ENCODE results near the gene GPR68.
"Not testable (repeated sequence)": the region's sequence is repeated elsewhere in the genome, so short reads cannot be mapped to it uniquely, and the experiment has no call there.

Gene GPR68

GRCh38 chr14:91249841-91250616 is 5.5 kb upstream of the GPR68 start:
- peak overlapping the region; percentile 62 for H3K4me3 Mint-ChIP-seq
- peaks cover 4% of the 10 kb centered on the region for H3K9me3 Mint-ChIP-seq
- peak; percentile 38 for ATAC-seq
- peaks cover 91% of the 10 kb centered on the region for H3K36me3 Mint-ChIP-seq
- H3K4me1 Mint-ChIP-seq, result peaks cover 83% of the 10 kb centered on the region
- DNase-seq (ENCODE audit: low spot score in 2 of 2), result peak in 1 of 2 donors; percentile 81
- peak overlapping the region; percentile 82 for H3K27ac Mint-ChIP-seq

- Mint-ChIP-seq H3K9me3 (peaks cover 4% of the 10 kb centered on the region), H3K36me3 (peaks cover 98% of the 10 kb centered on the region)
- peak; percentile 73 for ATAC-seq
Measured at GRCh38 chr14:91246051-91246852, 1.7 kb upstream of the GPR68 start.

GRCh38 chr14:91245616-91246015 is 1.1 kb upstream of the GPR68 start:
- H3K27ac Mint-ChIP-seq, result peak overlapping the region; percentile 93
- not testable (repeated sequence) for H3K9me3 Mint-ChIP-seq; DNase-seq (ENCODE audit: low spot score in 2 of 2); ATAC-seq
- H3K36me3 Mint-ChIP-seq, result peaks cover 98% of the 10 kb centered on the region
- H3K4me3 Mint-ChIP-seq, result peak overlapping the region; percentile 85
- peaks cover 73% of the 10 kb centered on the region for H3K4me1 Mint-ChIP-seq

More at GRCh38 chr14:91246051-91246852, 1.7 kb upstream of the GPR68 start:
- H3K4me3 Mint-ChIP-seq, result peak overlapping the region; percentile 85
- peaks cover 76% of the 10 kb centered on the region for H3K4me1 Mint-ChIP-seq
- peak overlapping the region; percentile 93 for H3K27ac Mint-ChIP-seq
- no peak for DNase-seq (ENCODE audit: low spot score in 2 of 2)

- ATAC-seq, result peak; percentile 22
- H3K9me3 Mint-ChIP-seq, result peaks cover 4% of the 10 kb centered on the region
- H3K27ac Mint-ChIP-seq, result peak overlapping the region; percentile 93
- H3K36me3 Mint-ChIP-seq, result peaks cover 98% of the 10 kb centered on the region
- H3K4me1 Mint-ChIP-seq, result peaks cover 73% of the 10 kb centered on the region
- peak in 1 of 2 donors; percentile 79 for DNase-seq (ENCODE audit: low spot score in 2 of 2)
- H3K4me3 Mint-ChIP-seq, result peak overlapping the region; percentile 85
Measured at GRCh38 chr14:91245029-91245428, 525 bp upstream of the GPR68 start.

- Mint-ChIP-seq H3K4me1 (peaks cover 74% of the 10 kb centered on the region), H3K4me3 (peak overlapping the region; percentile 85), H3K36me3 (peaks cover 100% of the 10 kb centered on the region), H3K27ac (peak overlapping the region; percentile 93), H3K9me3 (peaks cover 4% of the 10 kb centered on the region)
- ATAC-seq (no peak), DNase-seq (ENCODE audit: low spot score in 2 of 2) (no peak)
Measured at GRCh38 chr14:91243074-91243471, 1.4 kb downstream of the GPR68 start.

GRCh38 chr14:91242635-91243034 is 1.9 kb downstream of the GPR68 start:
- peaks cover 100% of the 10 kb centered on the region for H3K36me3 Mint-ChIP-seq
- peaks cover 4% of the 10 kb centered on the region for H3K9me3 Mint-ChIP-seq
- DNase-seq (ENCODE audit: low spot score in 2 of 2), result no peak
- no peak for ATAC-seq
- peak overlapping the region; percentile 85 for H3K4me3 Mint-ChIP-seq
- peaks cover 74% of the 10 kb centered on the region for H3K4me1 Mint-ChIP-seq
- peak overlapping the region; percentile 93 for H3K27ac Mint-ChIP-seq

- Mint-ChIP-seq H3K27ac (peak overlapping the region; percentile 93), H3K4me1 (peaks cover 74% of the 10 kb centered on the region), H3K36me3 (peaks cover 100% of the 10 kb centered on the region), H3K4me3 (peak overlapping the region; percentile 85), H3K9me3 (no peaks in the 10 kb centered on the region)
- DNase-seq (ENCODE audit: low spot score in 2 of 2), result no peak
- ATAC-seq, result no peak
Measured at GRCh38 chr14:91241863-91242262, 2.6 kb downstream of the GPR68 start.

GRCh38 chr14:91238661-91239060 is 5.8 kb downstream of the GPR68 start:
- peak overlapping the region; percentile 85 for H3K4me3 Mint-ChIP-seq
- H3K36me3 Mint-ChIP-seq, result peaks cover 100% of the 10 kb centered on the region
- H3K9me3 Mint-ChIP-seq, result no peaks in the 10 kb centered on the region
- peak overlapping the region; percentile 93 for H3K27ac Mint-ChIP-seq
- H3K4me1 Mint-ChIP-seq, result peaks cover 68% of the 10 kb centered on the region
- no peak for DNase-seq (ENCODE audit: low spot score in 2 of 2)
- ATAC-seq, result no peak

GRCh38 chr14:91238085-91238484 is 6.4 kb downstream of the GPR68 start:
- Mint-ChIP-seq H3K36me3 (peaks cover 100% of the 10 kb centered on the region), H3K4me3 (peak overlapping the region; percentile 85), H3K9me3 (no peaks in the 10 kb centered on the region), H3K4me1 (peaks cover 73% of the 10 kb centered on the region), H3K27ac (peak overlapping the region; percentile 93)
- ATAC-seq (no peak), DNase-seq (ENCODE audit: low spot score in 2 of 2) (no peak)

- Mint-ChIP-seq H3K4me1 (peaks cover 79% of the 10 kb centered on the region), H3K9me3 (no peaks in the 10 kb centered on the region), H3K27ac (peak overlapping the region; percentile 93), H3K4me3 (no peak overlapping the region), H3K36me3 (peaks cover 100% of the 10 kb centered on the region)
- ATAC-seq, result no peak
- DNase-seq (ENCODE audit: low spot score in 2 of 2), result no peak
Measured at GRCh38 chr14:91237219-91237618, 7.3 kb downstream of the GPR68 start.

- H3K4me1 Mint-ChIP-seq, result peaks cover 80% of the 10 kb centered on the region
- no peak for DNase-seq (ENCODE audit: low spot score in 2 of 2)
- H3K9me3 Mint-ChIP-seq, result no peaks in the 10 kb centered on the region
- ATAC-seq, result no peak
- no peak overlapping the region for H3K4me3 Mint-ChIP-seq
- peak overlapping the region; percentile 93 for H3K27ac Mint-ChIP-seq
- H3K36me3 Mint-ChIP-seq, result peaks cover 96% of the 10 kb centered on the region
Measured at GRCh38 chr14:91235841-91236240, 8.7 kb downstream of the GPR68 start.

- ATAC-seq (no peak), DNase-seq (ENCODE audit: low spot score in 2 of 2) (no peak)
- Mint-ChIP-seq H3K36me3 (peaks cover 89% of the 10 kb centered on the region), H3K4me3 (no peak overlapping the region), H3K9me3 (no peaks in the 10 kb centered on the region), H3K4me1 (peaks cover 82% of the 10 kb centered on the region), H3K27ac (peak overlapping the region; percentile 93)
Measured at GRCh38 chr14:91234791-91235114, 9.8 kb downstream of the GPR68 start.

GRCh38 chr14:91233936-91234790 is 10.3 kb downstream of the GPR68 start:
- Mint-ChIP-seq H3K4me1 (peaks cover 82% of the 10 kb centered on the region), H3K36me3 (peaks cover 87% of the 10 kb centered on the region), H3K9me3 (no peaks in the 10 kb centered on the region), H3K4me3 (no peak overlapping the region), H3K27ac (peak overlapping the region; percentile 93)
- DNase-seq (ENCODE audit: low spot score in 2 of 2), result no peak
- ATAC-seq, result no peak

GRCh38 chr14:91232603-91233002 is 11.9 kb downstream of the GPR68 start:
- ATAC-seq (no peak), DNase-seq (ENCODE audit: low spot score in 2 of 2) (no peak)
- H3K4me1 Mint-ChIP-seq, result peaks cover 82% of the 10 kb centered on the region
- H3K36me3 Mint-ChIP-seq, result peaks cover 82% of the 10 kb centered on the region
- H3K9me3 Mint-ChIP-seq, result no peaks in the 10 kb centered on the region
- H3K27ac Mint-ChIP-seq, result peak overlapping the region; percentile 95
- peak overlapping the region; percentile 71 for H3K4me3 Mint-ChIP-seq

- H3K4me3 Mint-ChIP-seq, result peak overlapping the region; percentile 71
- H3K4me1 Mint-ChIP-seq, result peaks cover 82% of the 10 kb centered on the region
- no peaks in the 10 kb centered on the region for H3K9me3 Mint-ChIP-seq
- no peak for ATAC-seq
- H3K27ac Mint-ChIP-seq, result peak overlapping the region; percentile 95
- H3K36me3 Mint-ChIP-seq, result peaks cover 82% of the 10 kb centered on the region
- no peak for DNase-seq (ENCODE audit: low spot score in 2 of 2)
Measured at GRCh38 chr14:91232052-91232451, 12.5 kb downstream of the GPR68 start.

Data from stimulated activated effector memory CD8-positive, alpha-beta T cell treated with anti-CD3 and anti-CD28 coated beads, Interleukin-12 subunit alpha, Interleukin-12 subunit beta, amount 100 ng/mL, for 72 hours (primary cell).